HCT116 (cell line): ENCODE results near the gene CCDC63.

Source experiments
- EZH2 ChIP-seq: fragments of 200-600 bp; sonication (generic); IDR thresholded peaks from 2 replicates; pipeline ENCODE4 v1.6.1; 2017; ENCODE audit warnings: antibody characterized with exemption, mixed run types
- POLR2A ChIP-seq: IDR thresholded peaks from 2 replicates; pipeline ENCODE4 v1.7.0; 2011; ENCODE audit warnings: borderline replicate concordance; ENCODE audit not compliant: insufficient read depth, insufficient read length; ENCODE audit errors: extremely low read depth
- POLR2AphosphoS5 ChIP-seq: IDR thresholded peaks from 2 replicates; pipeline ENCODE4 v1.6.1; 2011; ENCODE audit warnings: mild to moderate bottlenecking, low read depth, low read length, moderate library complexity
- SIN3A ChIP-seq: IDR thresholded peaks from 2 replicates; pipeline ENCODE4 v1.6.1; 2012; ENCODE audit warnings: low read depth
- TCF7L2 ChIP-seq: IDR thresholded peaks from 2 replicates; pipeline ENCODE4 v1.7.0; 2011; ENCODE audit warnings: borderline replicate concordance, inconsistent platforms; ENCODE audit not compliant: insufficient read depth, insufficient read length; ENCODE audit errors: extremely low read depth
- YY1 ChIP-seq: IDR thresholded peaks from 2 replicates; pipeline ENCODE4 v1.6.1; 2011; ENCODE audit warnings: low read length, low read depth, moderate library complexity, mild to moderate bottlenecking; ENCODE audit not compliant: insufficient replicate concordance; ENCODE audit errors: extremely low read depth
- ZNF274 ChIP-seq: fragments of 200-500 bp; sonication (Bioruptor generic); IDR thresholded peaks from 2 replicates; pipeline ENCODE4 v1.6.1; 2014; ENCODE audit warnings: mild to moderate bottlenecking, low read depth, low read length, inconsistent platforms
- TF ChIP-seq, protein P1 (sequence below): IDR thresholded peaks from 2 replicates; pipeline ENCODE4 v1.6.1; 2012
- TF ChIP-seq, protein P2 (sequence below), 3 experiments: fragments of 200-600 bp in 1 of 3; sonication (generic) in 1 of 3; IDR thresholded peaks in 2 of 3; conservative IDR thresholded peaks in 1 of 3; 2 replicates each; pipeline ENCODE4 v1.5.1; 2012 to 2017; ENCODE audit warnings: low read depth in 2 of 3, low read length in 2 of 3, antibody characterized with exemption in 1 of 3, borderline replicate concordance in 1 of 3, control low read depth in 1 of 3, mild to moderate bottlenecking in 1 of 3, mixed read lengths in 1 of 3, mixed run types in 1 of 3, moderate library complexity in 1 of 3; ENCODE audit not compliant: insufficient read depth in 1 of 3
- TF ChIP-seq, protein P3 (sequence below): IDR thresholded peaks from 2 replicates; pipeline ENCODE4 v1.6.1; 2012; ENCODE audit warnings: low read depth

- TF ChIP-seq POLR2A = peak; percentile 30
- TF ChIP-seq, protein P1, sequence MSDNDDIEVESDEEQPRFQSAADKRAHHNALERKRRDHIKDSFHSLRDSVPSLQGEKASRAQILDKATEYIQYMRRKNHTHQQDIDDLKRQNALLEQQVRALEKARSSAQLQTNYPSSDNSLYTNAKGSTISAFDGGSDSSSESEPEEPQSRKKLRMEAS = 0 out of 2 replicates have a peak, but pooled peaks have one; percentile 10
- TF ChIP-seq, protein P2, sequence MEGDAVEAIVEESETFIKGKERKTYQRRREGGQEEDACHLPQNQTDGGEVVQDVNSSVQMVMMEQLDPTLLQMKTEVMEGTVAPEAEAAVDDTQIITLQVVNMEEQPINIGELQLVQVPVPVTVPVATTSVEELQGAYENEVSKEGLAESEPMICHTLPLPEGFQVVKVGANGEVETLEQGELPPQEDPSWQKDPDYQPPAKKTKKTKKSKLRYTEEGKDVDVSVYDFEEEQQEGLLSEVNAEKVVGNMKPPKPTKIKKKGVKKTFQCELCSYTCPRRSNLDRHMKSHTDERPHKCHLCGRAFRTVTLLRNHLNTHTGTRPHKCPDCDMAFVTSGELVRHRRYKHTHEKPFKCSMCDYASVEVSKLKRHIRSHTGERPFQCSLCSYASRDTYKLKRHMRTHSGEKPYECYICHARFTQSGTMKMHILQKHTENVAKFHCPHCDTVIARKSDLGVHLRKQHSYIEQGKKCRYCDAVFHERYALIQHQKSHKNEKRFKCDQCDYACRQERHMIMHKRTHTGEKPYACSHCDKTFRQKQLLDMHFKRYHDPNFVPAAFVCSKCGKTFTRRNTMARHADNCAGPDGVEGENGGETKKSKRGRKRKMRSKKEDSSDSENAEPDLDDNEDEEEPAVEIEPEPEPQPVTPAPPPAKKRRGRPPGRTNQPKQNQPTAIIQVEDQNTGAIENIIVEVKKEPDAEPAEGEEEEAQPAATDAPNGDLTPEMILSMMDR (IDR thresholded peaks at IDR 0.05 in 2 of 3, conservative IDR thresholded peaks at IDR 0.05 in 1 of 3; ENCODE audit: borderline replicate concordance in 1 of 3, insufficient read depth in 1 of 3, low read depth in 2 of 3, low read length in 2 of 3) = peak; percentile 19 to 57 (median 49); a peak in 4 of 6 replicates
- TF ChIP-seq POLR2AphosphoS5 = peak; percentile 62
- peak; percentile 65 for TF ChIP-seq YY1
- no peak for TF ChIP-seq TCF7L2
- TF ChIP-seq SIN3A = no peak
- TF ChIP-seq, protein P3, sequence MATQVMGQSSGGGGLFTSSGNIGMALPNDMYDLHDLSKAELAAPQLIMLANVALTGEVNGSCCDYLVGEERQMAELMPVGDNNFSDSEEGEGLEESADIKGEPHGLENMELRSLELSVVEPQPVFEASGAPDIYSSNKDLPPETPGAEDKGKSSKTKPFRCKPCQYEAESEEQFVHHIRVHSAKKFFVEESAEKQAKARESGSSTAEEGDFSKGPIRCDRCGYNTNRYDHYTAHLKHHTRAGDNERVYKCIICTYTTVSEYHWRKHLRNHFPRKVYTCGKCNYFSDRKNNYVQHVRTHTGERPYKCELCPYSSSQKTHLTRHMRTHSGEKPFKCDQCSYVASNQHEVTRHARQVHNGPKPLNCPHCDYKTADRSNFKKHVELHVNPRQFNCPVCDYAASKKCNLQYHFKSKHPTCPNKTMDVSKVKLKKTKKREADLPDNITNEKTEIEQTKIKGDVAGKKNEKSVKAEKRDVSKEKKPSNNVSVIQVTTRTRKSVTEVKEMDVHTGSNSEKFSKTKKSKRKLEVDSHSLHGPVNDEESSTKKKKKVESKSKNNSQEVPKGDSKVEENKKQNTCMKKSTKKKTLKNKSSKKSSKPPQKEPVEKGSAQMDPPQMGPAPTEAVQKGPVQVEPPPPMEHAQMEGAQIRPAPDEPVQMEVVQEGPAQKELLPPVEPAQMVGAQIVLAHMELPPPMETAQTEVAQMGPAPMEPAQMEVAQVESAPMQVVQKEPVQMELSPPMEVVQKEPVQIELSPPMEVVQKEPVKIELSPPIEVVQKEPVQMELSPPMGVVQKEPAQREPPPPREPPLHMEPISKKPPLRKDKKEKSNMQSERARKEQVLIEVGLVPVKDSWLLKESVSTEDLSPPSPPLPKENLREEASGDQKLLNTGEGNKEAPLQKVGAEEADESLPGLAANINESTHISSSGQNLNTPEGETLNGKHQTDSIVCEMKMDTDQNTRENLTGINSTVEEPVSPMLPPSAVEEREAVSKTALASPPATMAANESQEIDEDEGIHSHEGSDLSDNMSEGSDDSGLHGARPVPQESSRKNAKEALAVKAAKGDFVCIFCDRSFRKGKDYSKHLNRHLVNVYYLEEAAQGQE = no peak
- no peak for TF ChIP-seq ZNF274
- TF ChIP-seq EZH2 = no peak
Measured at GRCh38 chr12:110846615-110847566, at the start of gene CCDC63.
